Measurements from ENCODE around the gene SYAP1.

The SYAP1 gene

DNA sequence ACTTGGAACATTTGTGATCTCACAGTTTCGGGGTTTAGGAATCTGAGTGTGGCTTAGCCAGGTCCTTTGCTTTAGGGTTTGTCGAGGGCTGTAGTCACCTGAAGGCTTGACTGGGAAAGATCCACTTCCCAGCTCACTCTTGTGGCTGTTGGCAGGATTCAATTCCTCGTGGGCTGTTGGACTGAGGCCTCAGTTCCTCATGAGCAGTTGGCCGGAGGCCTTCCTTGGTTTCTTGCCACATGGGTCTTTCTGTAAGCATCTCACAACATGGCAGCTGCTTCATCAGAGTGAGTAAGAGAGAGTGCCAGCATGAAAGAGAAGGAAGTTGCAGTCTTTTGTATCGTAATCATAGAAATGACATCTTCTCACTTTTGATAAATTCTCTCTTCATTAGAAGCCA, 77.9 kb downstream of the SYAP1 start:
- TF ChIP-seq, protein P1, sequence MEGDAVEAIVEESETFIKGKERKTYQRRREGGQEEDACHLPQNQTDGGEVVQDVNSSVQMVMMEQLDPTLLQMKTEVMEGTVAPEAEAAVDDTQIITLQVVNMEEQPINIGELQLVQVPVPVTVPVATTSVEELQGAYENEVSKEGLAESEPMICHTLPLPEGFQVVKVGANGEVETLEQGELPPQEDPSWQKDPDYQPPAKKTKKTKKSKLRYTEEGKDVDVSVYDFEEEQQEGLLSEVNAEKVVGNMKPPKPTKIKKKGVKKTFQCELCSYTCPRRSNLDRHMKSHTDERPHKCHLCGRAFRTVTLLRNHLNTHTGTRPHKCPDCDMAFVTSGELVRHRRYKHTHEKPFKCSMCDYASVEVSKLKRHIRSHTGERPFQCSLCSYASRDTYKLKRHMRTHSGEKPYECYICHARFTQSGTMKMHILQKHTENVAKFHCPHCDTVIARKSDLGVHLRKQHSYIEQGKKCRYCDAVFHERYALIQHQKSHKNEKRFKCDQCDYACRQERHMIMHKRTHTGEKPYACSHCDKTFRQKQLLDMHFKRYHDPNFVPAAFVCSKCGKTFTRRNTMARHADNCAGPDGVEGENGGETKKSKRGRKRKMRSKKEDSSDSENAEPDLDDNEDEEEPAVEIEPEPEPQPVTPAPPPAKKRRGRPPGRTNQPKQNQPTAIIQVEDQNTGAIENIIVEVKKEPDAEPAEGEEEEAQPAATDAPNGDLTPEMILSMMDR (conservative IDR thresholded peaks at IDR 0.05; ENCODE audit: low read length): no peak
- DNase-seq (ENCODE audit: low read depth): peak; percentile 68
- no peak overlapping the region for H3K4me3 ChIP-seq (ENCODE audit: low read length)

DNA sequence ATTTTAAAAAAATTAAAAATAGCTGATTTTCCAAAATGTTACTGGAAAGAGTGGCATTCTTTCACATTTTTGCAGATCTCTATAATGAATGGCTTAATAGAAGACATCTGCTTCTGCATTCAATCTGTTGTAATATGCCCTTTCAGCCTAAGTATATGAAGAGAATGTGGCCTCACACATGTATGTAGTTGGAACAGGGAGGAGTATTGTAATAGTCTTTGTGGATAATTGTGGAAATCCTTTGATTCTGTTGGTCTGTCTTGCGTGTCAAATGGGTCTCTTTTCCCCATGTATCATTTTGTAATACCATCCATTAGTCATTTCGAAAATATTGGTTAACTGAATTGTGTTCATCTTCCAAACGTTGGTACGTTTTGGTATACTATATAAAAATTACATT, 78.4 kb downstream of the SYAP1 start:
- TF ChIP-seq, protein P1 (conservative IDR thresholded peaks at IDR 0.05; ENCODE audit: low read length): no peak
- H3K4me3 ChIP-seq (ENCODE audit: low read length): no peak overlapping the region
- DNase-seq (ENCODE audit: low read depth): peak; percentile 63

DNA sequence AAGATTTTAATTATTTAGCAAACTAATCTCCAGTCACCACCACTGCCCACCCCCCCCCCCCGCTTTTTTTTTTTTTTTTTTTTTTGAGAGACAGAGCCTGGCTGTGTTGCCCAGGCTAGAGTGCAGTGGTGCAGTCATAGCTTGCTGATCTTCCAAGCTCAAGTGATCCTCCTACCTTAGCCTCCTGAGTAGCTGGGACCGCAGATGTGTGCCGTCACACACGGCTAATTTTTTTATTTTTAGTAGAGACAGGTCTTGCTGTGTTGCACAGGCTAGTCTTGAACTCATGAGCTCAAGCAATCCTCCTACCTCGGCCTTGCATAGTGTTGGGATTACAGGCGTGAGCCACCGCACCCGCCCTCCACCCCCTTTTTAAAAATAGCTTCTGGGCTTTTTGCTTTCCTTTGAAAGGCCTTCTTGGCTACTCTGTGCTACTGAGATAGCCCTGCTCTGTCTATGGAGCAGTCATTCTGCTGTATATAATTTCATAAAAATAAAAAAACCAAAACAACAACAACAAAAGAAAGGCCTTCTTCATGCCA, 85.6 kb downstream of the SYAP1 start:
- DNase-seq (ENCODE audit: low read depth): no peak
- no peak overlapping the region for H3K4me3 ChIP-seq (ENCODE audit: low read length)
- TF ChIP-seq, protein P1 (conservative IDR thresholded peaks at IDR 0.05; ENCODE audit: low read length): no peak

DNA sequence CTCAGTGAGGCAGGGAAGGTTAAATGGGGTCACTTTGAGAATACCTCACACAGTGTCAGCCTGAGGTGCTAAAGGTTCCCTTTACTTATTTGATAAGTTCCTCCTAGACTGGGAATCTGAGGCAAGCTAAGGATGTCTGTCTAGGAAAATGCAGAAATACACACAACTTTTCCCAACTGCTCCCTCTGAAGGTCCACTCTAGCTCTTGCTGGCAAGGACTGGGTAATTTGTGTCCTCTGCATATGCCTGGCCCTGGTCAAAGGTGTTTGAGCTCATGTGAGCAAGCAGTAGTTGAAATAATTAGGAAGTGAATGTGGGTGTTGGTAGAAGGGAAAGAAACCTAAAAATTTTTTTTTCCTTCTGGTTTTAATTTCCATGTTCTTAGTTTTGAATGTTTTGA, 88.1 kb downstream of the SYAP1 start:
- DNase-seq (ENCODE audit: low read depth): peak; percentile 37
- TF ChIP-seq, protein P1 (conservative IDR thresholded peaks at IDR 0.05; ENCODE audit: low read length): peak; percentile 57
- peak overlapping the region; percentile 57 for H3K4me3 ChIP-seq (ENCODE audit: low read length)

DNA sequence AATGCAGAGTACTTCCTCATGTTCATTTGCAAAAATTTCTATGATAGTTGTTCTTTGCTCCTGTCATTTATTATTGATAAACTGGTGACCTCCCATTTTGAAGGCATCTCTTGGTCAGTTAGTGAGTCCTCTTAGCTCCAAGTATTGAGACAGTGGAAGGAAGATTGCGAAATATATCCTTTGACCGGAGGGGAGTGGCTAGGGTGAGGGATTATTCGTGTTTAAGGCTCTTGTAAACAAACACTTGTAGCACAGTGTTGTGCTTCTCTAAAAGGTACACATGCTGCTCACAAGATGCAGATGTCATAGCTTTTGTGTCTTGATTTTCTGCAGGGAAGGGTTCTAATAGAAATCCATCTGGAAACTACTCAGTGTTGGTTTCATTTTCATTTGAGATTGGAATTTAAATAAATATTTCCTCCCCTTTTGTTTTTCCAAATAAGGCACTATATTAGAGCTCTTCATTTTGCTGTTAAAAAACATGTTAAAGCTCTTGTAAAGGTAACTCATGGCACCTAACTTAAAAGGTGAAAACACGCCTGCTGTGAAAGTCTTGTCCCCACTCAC, 88.6 kb downstream of the SYAP1 start:
- peak; percentile 51 for DNase-seq (ENCODE audit: low read depth)
- peak overlapping the region; percentile 57 for H3K4me3 ChIP-seq (ENCODE audit: low read length)
- TF ChIP-seq, protein P1 (conservative IDR thresholded peaks at IDR 0.05; ENCODE audit: low read length): no peak

DNA sequence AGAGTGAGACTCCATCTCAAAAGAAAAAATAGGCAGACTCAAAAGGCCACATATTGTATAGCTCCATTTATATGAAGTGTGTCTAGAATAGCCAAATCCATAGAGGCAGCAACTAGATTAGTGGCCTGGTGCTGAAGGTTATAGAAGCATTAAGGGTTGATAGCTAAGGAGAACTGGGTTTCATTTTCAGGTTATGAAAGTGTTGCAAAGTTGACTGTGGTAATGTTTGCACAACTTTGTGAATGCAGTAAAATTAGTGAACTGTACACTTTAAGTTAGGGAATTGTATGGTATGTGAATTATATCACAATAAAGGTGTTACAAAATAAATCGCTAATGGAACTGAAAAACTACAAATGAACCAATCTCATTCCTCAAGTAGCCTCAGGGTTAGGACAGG, 95.2 kb downstream of the SYAP1 start:
- TF ChIP-seq, protein P1 (conservative IDR thresholded peaks at IDR 0.05; ENCODE audit: low read length): no peak
- no peak overlapping the region for H3K4me3 ChIP-seq (ENCODE audit: low read length)
- DNase-seq (ENCODE audit: low read depth): no peak
